CD14-positive monocyte (primary cell): ENCODE measurements around the gene MOB3B. TPM values are rescaled to one million over a fixed set of nuclear protein-coding genes. Genes with fewer than 3 reads are reported as not detected.

Experiments
- DNase-seq, 3 donors: peaks; one replicate each; pipeline ENCODE4 v3.0.0-alpha.2; 2011 to 2022
- H2AFZ ChIP-seq: 2 replicates; pipeline ENCODE4 v1.6.0; 2012; ENCODE audit warnings: mild to moderate bottlenecking, low read depth, low read length, inconsistent platforms; ENCODE audit not compliant: insufficient read depth, poor library complexity, severe bottlenecking
- H3K27ac ChIP-seq, 2 donors: 1 replicate in 1 of 2; 2 replicates in 1 of 2; pipeline ENCODE4 v1.5.1; 2012 to 2013; ENCODE audit warnings: low read length in 2 of 2, control low read depth in 1 of 2, inconsistent platforms in 1 of 2, low read depth in 1 of 2, mild to moderate bottlenecking in 1 of 2
- H3K27me3 ChIP-seq, 2 donors: one replicate each; pipeline versions ENCODE4 v1.6.0 to v1.6.1; 2011 to 2013; ENCODE audit warnings: low read length in 2 of 2; ENCODE audit not compliant: control insufficient read depth in 2 of 2, insufficient read depth in 2 of 2
- H3K36me3 ChIP-seq, 2 donors: replicated peaks in 1 of 2; 1 replicate in 1 of 2; 2 replicates in 1 of 2; pipeline versions ENCODE4 v1.5.1 to v1.6.1; 2012 to 2013; ENCODE audit warnings: low read length in 2 of 2, control low read depth in 1 of 2, inconsistent platforms in 1 of 2, mild to moderate bottlenecking in 1 of 2; ENCODE audit not compliant: insufficient read depth in 2 of 2, control insufficient read depth in 1 of 2
- H3K4me1 ChIP-seq, 2 donors: 1 replicate in 1 of 2; 2 replicates in 1 of 2; pipeline versions ENCODE4 v1.5.1 to v1.6.1; 2012 to 2013; ENCODE audit warnings: low read length in 2 of 2, control low read depth in 1 of 2, inconsistent platforms in 1 of 2, mild to moderate bottlenecking in 1 of 2, moderate library complexity in 1 of 2; ENCODE audit not compliant: insufficient read depth in 2 of 2, control insufficient read depth in 1 of 2
- H3K4me2 ChIP-seq: replicated peaks from 2 replicates; pipeline ENCODE3; 2012; ENCODE audit warnings: low read length, moderate library complexity, mild to moderate bottlenecking; ENCODE audit not compliant: poor library complexity, severe bottlenecking; ENCODE audit errors: extremely low read depth
- H3K4me3 ChIP-seq, 3 experiments: fragments of 200-600 bp in 1 of 3; sonication (generic) in 1 of 3; replicated peaks in 1 of 3; 1 replicate in 2 of 3; 2 replicates in 1 of 3; pipeline ENCODE4 v1.5.1; 2011 to 2013; ENCODE audit warnings: low read length in 3 of 3, mild to moderate bottlenecking in 3 of 3, control low read depth in 2 of 3, low read depth in 2 of 3, inconsistent platforms in 1 of 3, moderate library complexity in 1 of 3
- H3K79me2 ChIP-seq: 2 replicates; pipeline ENCODE4 v1.6.0; 2012; ENCODE audit warnings: mild to moderate bottlenecking, control low read depth, inconsistent platforms, low read length, moderate library complexity; ENCODE audit not compliant: insufficient read depth
- H3K9ac ChIP-seq: 2 replicates; pipeline ENCODE4 v1.6.0; 2017; ENCODE audit warnings: low read length, mild to moderate bottlenecking; ENCODE audit not compliant: insufficient read depth, poor library complexity, severe bottlenecking
- H3K9me3 ChIP-seq, 2 donors: replicated peaks in 1 of 2; 1 replicate in 1 of 2; 2 replicates in 1 of 2; pipeline versions ENCODE4 v1.5.1 to v1.6.1; 2012 to 2013; ENCODE audit warnings: low read length in 2 of 2, control low read depth in 1 of 2; ENCODE audit not compliant: control insufficient read depth in 1 of 2, insufficient read depth in 1 of 2
- H4K20me1 ChIP-seq: 2 replicates; pipeline ENCODE4 v1.6.0; 2012; ENCODE audit warnings: mild to moderate bottlenecking, low read length, control low read depth, moderate library complexity; ENCODE audit not compliant: insufficient read depth
- H3K27ac Mint-ChIP-seq, 7 donors: one replicate each; pipeline ENCODE4 v1.8.0; 2020; ENCODE audit warnings: mild to moderate bottlenecking in 7 of 7, mixed read lengths in 7 of 7, moderate library complexity in 6 of 7, inconsistent platforms in 2 of 7
- H3K27me3 Mint-ChIP-seq, 3 donors: one replicate each; pipeline ENCODE4 v1.8.0; 2021 to 2022; ENCODE audit warnings: low read depth in 3 of 3, mild to moderate bottlenecking in 3 of 3, mixed read lengths in 3 of 3, moderate library complexity in 3 of 3, inconsistent platforms in 1 of 3
- H3K36me3 Mint-ChIP-seq, 2 donors: one replicate each; pipeline ENCODE4 v1.8.0; 2020; ENCODE audit warnings: mixed read lengths in 2 of 2, inconsistent platforms in 1 of 2, mild to moderate bottlenecking in 1 of 2
- H3K4me1 Mint-ChIP-seq: one replicate; pipeline ENCODE4 v1.8.0; 2020; ENCODE audit warnings: mild to moderate bottlenecking, mixed read lengths
- H3K4me3 Mint-ChIP-seq, 2 donors: one replicate each; pipeline ENCODE4 v1.8.0; 2020; ENCODE audit warnings: mild to moderate bottlenecking in 2 of 2, mixed read lengths in 2 of 2, moderate library complexity in 1 of 2
- H3K9me3 Mint-ChIP-seq, 7 donors: one replicate each; pipeline ENCODE4 v1.8.0; 2020 to 2022; ENCODE audit warnings: mixed read lengths in 7 of 7, mild to moderate bottlenecking in 6 of 7, moderate library complexity in 6 of 7, inconsistent platforms in 2 of 7
- WGBS: methylation state at CpG from one replicate; pipeline ENCODE4 v1.1.5; 2013; ENCODE audit warnings: missing lambda C conversion rate; ENCODE audit not compliant: insufficient coverage; 5-methylcytosine and 5-hydroxymethylcytosine counted together
- intact Hi-C, 2 donors: fragments of 100-400 bp; cut with micrococcal nuclease; formaldehyde crosslinking; loops; one replicate each; pipeline versions ENCODE4 v1.15.0 to v1.15.1; 2023
- polyA plus RNA-seq, 3 donors: library from polyadenylated mRNA; depleted of rRNA in 1 of 3; unstranded in 2 of 3; stranded (reverse) in 1 of 3; fragments of 300-500 nt in 2 of 3; fragments of >200 nt in 1 of 3; fragmentation: Illumina TruSeq in 2 of 3; gene quantifications; 1 replicate in 2 of 3; 2 replicates in 1 of 3; pipeline ENCODE4 v1.2.3, GENCODE V29; 2012 to 2021
- TF ChIP-seq, protein P1 (sequence below): fragments of 200-600 bp; IDR thresholded peaks from one replicate; pipeline ENCODE4 v1.8.0; 2022; ENCODE audit warnings: antibody characterized with exemption, mild to moderate bottlenecking

Gene MOB3B
- polyA plus RNA-seq, 3 donors = 1.2 to 2.2 (median 1.4) TPM

DNA sequence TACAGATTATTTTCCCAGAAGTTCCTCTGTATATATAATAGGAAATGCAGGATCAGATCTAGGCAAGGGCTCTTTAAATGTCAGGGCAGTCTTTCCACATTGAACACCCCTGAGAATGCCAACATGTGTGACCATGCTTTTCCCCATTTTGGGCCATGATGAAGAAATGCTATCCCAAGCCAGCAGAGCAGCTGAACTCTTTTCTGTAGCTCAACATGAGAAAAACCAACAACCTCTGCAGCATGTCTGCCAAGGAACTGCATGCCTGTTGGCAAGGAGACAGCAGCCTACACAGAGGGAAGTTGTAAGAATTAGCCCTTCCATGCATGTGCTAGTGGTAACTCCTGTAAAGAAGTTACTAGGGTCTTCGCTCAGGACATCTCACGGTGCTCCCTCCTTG lies 15.1 kb downstream of the MOB3B start:
- TF ChIP-seq, protein P1, sequence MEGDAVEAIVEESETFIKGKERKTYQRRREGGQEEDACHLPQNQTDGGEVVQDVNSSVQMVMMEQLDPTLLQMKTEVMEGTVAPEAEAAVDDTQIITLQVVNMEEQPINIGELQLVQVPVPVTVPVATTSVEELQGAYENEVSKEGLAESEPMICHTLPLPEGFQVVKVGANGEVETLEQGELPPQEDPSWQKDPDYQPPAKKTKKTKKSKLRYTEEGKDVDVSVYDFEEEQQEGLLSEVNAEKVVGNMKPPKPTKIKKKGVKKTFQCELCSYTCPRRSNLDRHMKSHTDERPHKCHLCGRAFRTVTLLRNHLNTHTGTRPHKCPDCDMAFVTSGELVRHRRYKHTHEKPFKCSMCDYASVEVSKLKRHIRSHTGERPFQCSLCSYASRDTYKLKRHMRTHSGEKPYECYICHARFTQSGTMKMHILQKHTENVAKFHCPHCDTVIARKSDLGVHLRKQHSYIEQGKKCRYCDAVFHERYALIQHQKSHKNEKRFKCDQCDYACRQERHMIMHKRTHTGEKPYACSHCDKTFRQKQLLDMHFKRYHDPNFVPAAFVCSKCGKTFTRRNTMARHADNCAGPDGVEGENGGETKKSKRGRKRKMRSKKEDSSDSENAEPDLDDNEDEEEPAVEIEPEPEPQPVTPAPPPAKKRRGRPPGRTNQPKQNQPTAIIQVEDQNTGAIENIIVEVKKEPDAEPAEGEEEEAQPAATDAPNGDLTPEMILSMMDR = no peak
- H3K79me2 ChIP-seq = no peaks in the 10 kb centered on the region
- intact Hi-C loops = no loop called here
- no peak overlapping the region for H3K4me3 ChIP-seq
- H3K36me3 ChIP-seq = peaks cover 3 to 50% of the 10 kb centered on the region in 2 donors
- peaks cover 3% of the 10 kb centered on the region for H3K4me1 Mint-ChIP-seq
- no peak overlapping the region for H3K9ac ChIP-seq
- peaks cover 63 to 68% of the 10 kb centered on the region in 2 donors for H3K36me3 Mint-ChIP-seq
- H3K27ac ChIP-seq = no peak overlapping the region
- H3K4me2 ChIP-seq = no peak overlapping the region
- no peaks in the 10 kb centered on the region for H3K4me1 ChIP-seq
- no peaks in the 10 kb centered on the region for H3K9me3 Mint-ChIP-seq
- H3K27me3 Mint-ChIP-seq = peaks cover 1 to 2% (median 1%) of the 10 kb centered on the region in 3 donors
- no peak overlapping the region for H3K27ac Mint-ChIP-seq
- no peak overlapping the region for H3K4me3 Mint-ChIP-seq
- no peak for DNase-seq
- no CpG with 5 or more reads among the region's 2 CpGs for WGBS
- H3K9me3 ChIP-seq = no peaks in the 10 kb centered on the region
- peaks cover 59% of the 10 kb centered on the region for H4K20me1 ChIP-seq
- no peaks in the 10 kb centered on the region for H3K27me3 ChIP-seq
- H2AFZ ChIP-seq = no peak overlapping the region

GRCh38 chr9:27511771-27512170 lies 17.8 kb downstream of the MOB3B start:
- Histone ChIP-seq H3K4me1 (no peaks in the 10 kb centered on the region), H4K20me1 (peaks cover 40% of the 10 kb centered on the region), H3K4me2 (no peak overlapping the region), H2AFZ (no peak overlapping the region), H3K79me2 (no peaks in the 10 kb centered on the region), H3K9me3 (no peaks in the 10 kb centered on the region), H3K4me3 (no peak overlapping the region), H3K27ac (no peak overlapping the region), H3K9ac (no peak overlapping the region), H3K27me3 (no peaks in the 10 kb centered on the region), H3K36me3 (peaks cover 3 to 35% of the 10 kb centered on the region in 2 donors)
- Mint-ChIP-seq H3K27ac (no peak overlapping the region), H3K36me3 (peaks cover 52 to 53% of the 10 kb centered on the region in 2 donors), H3K27me3 (peaks cover 1 to 2% (median 1%) of the 10 kb centered on the region in 3 donors), H3K9me3 (peaks cover 0 to 2% (median 0%) of the 10 kb centered on the region in 7 donors), H3K4me1 (peaks cover 3% of the 10 kb centered on the region), H3K4me3 (no peak overlapping the region)
- intact Hi-C loops = no loop called here
- WGBS = 100% methylated on average over 2 of the region's 2 CpGs
- no peak for DNase-seq
- TF ChIP-seq, protein P1 = no peak
